Endothelial cell of umbilical vein (primary cell): ENCODE measurements around the gene RAB8B. TPM values are rescaled to one million over a fixed set of nuclear protein-coding genes. Genes with fewer than 3 reads are reported as not detected.
A peak's percentile ranks its signal among the peaks of the same experiment; 100 is the strongest.

Experiments used
- BruUV-seq: library from RNA; stranded (reverse); fragments of 400-500 nt; replicated peaks from 2 replicates; lab custom pipeline; 2021; lab: Mats Ljungman, UMichigan
- CTCF ChIA-PET: fragments of 300-600, 350-600 bp; sonication (Branson Sonifier 250); formaldehyde crosslinking; loops from one replicate; lab custom pipeline; 2021; ENCODE audit warnings: antibody characterized with exemption, inconsistent platforms; lab: Charles Lee
- POLR2A ChIA-PET: fragments of 300-600, 350-600 bp; sonication (Branson Sonifier 250); formaldehyde crosslinking; loops from one replicate; lab custom pipeline; 2021; ENCODE audit warnings: antibody characterized with exemption, inconsistent platforms; lab: Charles Lee
- DNase-seq: peaks from one replicate; pipeline ENCODE4 v3.0.0-alpha.2; 2011; ENCODE audit warnings: low read depth, low spot score
- FAIRE-seq: peaks from 2 replicates; lab custom pipeline; 2011; peaks lifted over from hg19 to GRCh38; lab: Jason Lieb, UNC
- H2AFZ ChIP-seq: 2 replicates; pipeline ENCODE4 v1.6.0; 2012; ENCODE audit warnings: low read depth, low read length, control low read depth, inconsistent platforms
- H3K27ac ChIP-seq: 2 replicates; pipeline ENCODE4 v1.5.1; 2011; ENCODE audit warnings: low read depth, mild to moderate bottlenecking, control low read depth, low read length, moderate library complexity; ENCODE audit not compliant: insufficient read depth
- H3K27me3 ChIP-seq, 2 experiments: 2 replicates each; pipeline versions ENCODE4 v1.6.0 to v1.6.1; 2011; ENCODE audit warnings: low read length in 2 of 2, mixed read lengths in 1 of 2; ENCODE audit not compliant: control insufficient read depth in 2 of 2, insufficient read depth in 2 of 2
- H3K36me3 ChIP-seq, 2 experiments: 2 replicates in 1 of 2; 3 replicates in 1 of 2; pipeline ENCODE4 v1.5.1; 2011; ENCODE audit warnings: low read length in 2 of 2, mild to moderate bottlenecking in 1 of 2, moderate library complexity in 1 of 2; ENCODE audit not compliant: control insufficient read depth in 2 of 2, insufficient read depth in 2 of 2; ENCODE audit errors: extremely low read depth in 1 of 2
- H3K4me1 ChIP-seq: 3 replicates; pipeline ENCODE4 v1.5.1; 2011; ENCODE audit warnings: mild to moderate bottlenecking, low read length; ENCODE audit not compliant: control insufficient read depth, insufficient read depth; ENCODE audit errors: extremely low read depth
- H3K4me2 ChIP-seq: 2 replicates; pipeline ENCODE4 v1.6.1; 2011; ENCODE audit warnings: low read length, control low read depth, mixed read lengths; ENCODE audit not compliant: insufficient read depth
- H3K4me3 ChIP-seq, 3 experiments: fragments of 200-600 bp in 1 of 3; sonication (generic), shearing (Covaris generic) in 1 of 3; replicated peaks in 1 of 3; 2 replicates each; pipeline ENCODE4 v1.5.1; 2011 to 2016; ENCODE audit warnings: control low read depth in 3 of 3, low read length in 3 of 3, mild to moderate bottlenecking in 2 of 3, inconsistent platforms in 1 of 3, low read depth in 1 of 3, moderate library complexity in 1 of 3; ENCODE audit not compliant: insufficient read depth in 1 of 3
- H3K79me2 ChIP-seq: 2 replicates; pipeline ENCODE4 v1.6.0; 2012; ENCODE audit warnings: low read length, inconsistent platforms; ENCODE audit not compliant: control insufficient read depth, insufficient read depth
- H3K9ac ChIP-seq: replicated peaks from 2 replicates; pipeline ENCODE3; 2011; ENCODE audit warnings: low read length, control low read depth; ENCODE audit not compliant: insufficient read depth; ENCODE audit errors: extremely low read depth
- H3K9me1 ChIP-seq: replicated peaks from 3 replicates; pipeline ENCODE4 v1.6.0; 2011; ENCODE audit warnings: mild to moderate bottlenecking, low read length; ENCODE audit not compliant: control insufficient read depth, insufficient read depth; ENCODE audit errors: extremely low read depth
- H3K9me3 ChIP-seq: replicated peaks from 2 replicates; pipeline ENCODE4 v1.5.1; 2012; ENCODE audit warnings: low read length, inconsistent platforms; ENCODE audit not compliant: control insufficient read depth, insufficient read depth
- H4K20me1 ChIP-seq: replicated peaks from 2 replicates; pipeline ENCODE3; 2011; ENCODE audit warnings: mild to moderate bottlenecking, low read length; ENCODE audit not compliant: control insufficient read depth, insufficient read depth; ENCODE audit errors: extremely low read depth
- CTCF ChIP-seq, 2 donors: IDR thresholded peaks; 1 replicate in 1 of 2; 2 replicates in 1 of 2; pipeline ENCODE4 v1.5.1; 2011; ENCODE audit warnings: low read length in 2 of 2, mild to moderate bottlenecking in 2 of 2, moderate library complexity in 2 of 2, control low read depth in 1 of 2, inconsistent platforms in 1 of 2, low read depth in 1 of 2; ENCODE audit not compliant: insufficient read depth in 1 of 2; ENCODE audit errors: extremely low read depth in 1 of 2
- EZH2 ChIP-seq: IDR thresholded peaks from 2 replicates; pipeline ENCODE4 v1.6.1; 2012; ENCODE audit warnings: borderline replicate concordance, low read depth, mild to moderate bottlenecking, moderate library complexity, low read length, inconsistent platforms; ENCODE audit not compliant: severe bottlenecking
- FOS ChIP-seq: IDR thresholded peaks from 2 replicates; pipeline ENCODE4 v1.6.1; 2011; ENCODE audit warnings: mild to moderate bottlenecking, low read length, moderate library complexity, borderline replicate concordance; ENCODE audit not compliant: insufficient read depth
- GATA2 ChIP-seq: IDR thresholded peaks from 2 replicates; pipeline ENCODE4 v1.7.0; 2011; ENCODE audit warnings: low read depth, mild to moderate bottlenecking, moderate library complexity, mixed read lengths, low read length; ENCODE audit not compliant: insufficient read length, insufficient read depth
- JUN ChIP-seq: IDR thresholded peaks from 2 replicates; pipeline ENCODE4 v1.6.1; 2011; ENCODE audit warnings: borderline replicate concordance, low read depth; ENCODE audit not compliant: insufficient read length, insufficient read depth
- MAX ChIP-seq: IDR thresholded peaks from 2 replicates; pipeline ENCODE4 v1.6.1; 2011; ENCODE audit not compliant: insufficient read depth, insufficient read length
- MYC ChIP-seq: IDR thresholded peaks from one replicate; pipeline ENCODE4 v1.6.1; 2011; ENCODE audit warnings: mild to moderate bottlenecking, low read depth, low read length
- POLR2A ChIP-seq: IDR thresholded peaks from 2 replicates; pipeline ENCODE4 v1.6.1; 2012; ENCODE audit warnings: low read depth, mild to moderate bottlenecking, control low read depth, low read length
- POLR2AphosphoS5 ChIP-seq: IDR thresholded peaks from 2 replicates; pipeline ENCODE4 v1.6.1; 2012; ENCODE audit warnings: low read depth, mild to moderate bottlenecking, control low read depth, low read length, moderate library complexity; ENCODE audit not compliant: insufficient read depth
- dilution Hi-C: fragments of 300-500 bp; cut with MboI; formaldehyde crosslinking; loops from one replicate; pipeline ENCODE4 v1.15.0; 2019; ENCODE audit warnings: low sequenced_read_pairs; ENCODE audit not compliant: extremely low pct_ligation_motif_present
- intact Hi-C: fragments of 100-400 bp; cut with micrococcal nuclease; formaldehyde crosslinking; loops from one replicate; pipeline ENCODE4 v1.10.0; 2022
- polyA plus RNA-seq, 4 experiments: library from polyadenylated mRNA; depleted of rRNA in 3 of 4; stranded (reverse) in 3 of 4; unstranded in 1 of 4; fragments of >200 nt; gene quantifications; 2 replicates each; pipeline versions ENCODE4 v1.2.1 to v1.2.3, GENCODE V29; 2011 to 2012; ENCODE audit warnings: missing spikeins in 1 of 4
- total RNA-seq: library from RNA; stranded (reverse); gene quantifications from 2 replicates; pipeline ENCODE4 v1.2.3, GENCODE V29; 2021

The RAB8B gene
- total and polyA plus RNA-seq, 2 donors (not counting 3 experiments of a cell fraction or from before 2014, with no cell fraction given), result 10.4 to 52.5 TPM

- no peak for FAIRE-seq
- H3K36me3 ChIP-seq, result no peaks in the 10 kb centered on the region
- DNase-seq, result peak; percentile 89
- no peaks in the 10 kb centered on the region for H3K9me3 ChIP-seq
- H3K9me1 ChIP-seq, result no peaks in the 10 kb centered on the region
- POLR2A ChIA-PET, result no interaction called here
- no TSS peak for BruUV-seq
- no peaks in the 10 kb centered on the region for H3K27me3 ChIP-seq
- peaks cover 33% of the 10 kb centered on the region for H3K79me2 ChIP-seq
- H4K20me1 ChIP-seq, result no peaks in the 10 kb centered on the region
- H2AFZ ChIP-seq, result no peak overlapping the region
- H3K4me2 ChIP-seq, result peak overlapping the region; percentile 67
- H3K4me1 ChIP-seq, result peaks cover 52% of the 10 kb centered on the region
- intact Hi-C loops, result loop anchor here (1.0 to 5.0 kb wide), 2 partner anchors 10 to 387 kb away; no protein-coding TSS in a partner anchor
- TF ChIP-seq MAX (peak; percentile 25), EZH2 (no peak)
- CTCF ChIA-PET, result interaction anchor here (1.7 kb wide), 2 partner anchors 17 to 168 kb away, joined by 4 to 6 read pairs; no protein-coding TSS in a partner anchor
- no peak overlapping the region for H3K4me3 ChIP-seq
- dilution Hi-C loops, result no loop called here
- peak overlapping the region; percentile 63 for H3K9ac ChIP-seq
- peak overlapping the region; percentile 91 for H3K27ac ChIP-seq
Measured at GRCh38 chr15:63234451-63234870, 45.1 kb downstream of the RAB8B start.

- H3K79me2 ChIP-seq, result peaks cover 42% of the 10 kb centered on the region
- intact Hi-C loops (no loop called here), dilution Hi-C loops (no loop called here)
- H3K9me3 ChIP-seq, result no peaks in the 10 kb centered on the region
- TF ChIP-seq MYC (no peak), EZH2 (no peak), MAX (no peak), FOS (peak; percentile 85), GATA2 (no peak), JUN (peak; percentile 65), CTCF (IDR thresholded peaks at IDR 0.05; ENCODE audit: extremely low read depth in 1 of 2, insufficient read depth in 1 of 2, low read depth in 1 of 2, low read length in 2 of 2) (no peak), POLR2AphosphoS5 (peak; percentile 30), POLR2A (no peak)
- peak; percentile 67 for DNase-seq
- no peak for FAIRE-seq
- H4K20me1 ChIP-seq, result no peaks in the 10 kb centered on the region
- no peaks in the 10 kb centered on the region for H3K27me3 ChIP-seq
- no peak overlapping the region for H3K4me3 ChIP-seq
- ChIA-PET CTCF (interaction anchor here (1.0 kb wide), 1 partner anchor 11 kb away, joined by 3 read pairs; no protein-coding TSS in a partner anchor), POLR2A (no interaction called here)
- peak overlapping the region; percentile 60 for H3K4me2 ChIP-seq
- H3K27ac ChIP-seq, result peak overlapping the region; percentile 48
- BruUV-seq, result no TSS peak
- no peak overlapping the region for H3K9ac ChIP-seq
- H3K36me3 ChIP-seq, result no peaks in the 10 kb centered on the region
- no peak overlapping the region for H2AFZ ChIP-seq
- H3K4me1 ChIP-seq, result peaks cover 52% of the 10 kb centered on the region
- no peaks in the 10 kb centered on the region for H3K9me1 ChIP-seq
Measured at GRCh38 chr15:63236272-63236671, 46.9 kb downstream of the RAB8B start.
